Fibroblast of the conjunctiva (primary cell): ENCODE measurements around the gene ZNF714.
A peak's percentile ranks its signal among the peaks of the same experiment; 100 is the strongest.
"Not testable (repeated sequence)": the region's sequence is repeated elsewhere in the genome, so short reads cannot be mapped to it uniquely, and the experiment has no call there.

Experiments used
- DNase-seq: peaks from one replicate; pipeline ENCODE4 v3.0.0-alpha.2; 2010; ENCODE audit warnings: low read depth

Gene ZNF714

DNA sequence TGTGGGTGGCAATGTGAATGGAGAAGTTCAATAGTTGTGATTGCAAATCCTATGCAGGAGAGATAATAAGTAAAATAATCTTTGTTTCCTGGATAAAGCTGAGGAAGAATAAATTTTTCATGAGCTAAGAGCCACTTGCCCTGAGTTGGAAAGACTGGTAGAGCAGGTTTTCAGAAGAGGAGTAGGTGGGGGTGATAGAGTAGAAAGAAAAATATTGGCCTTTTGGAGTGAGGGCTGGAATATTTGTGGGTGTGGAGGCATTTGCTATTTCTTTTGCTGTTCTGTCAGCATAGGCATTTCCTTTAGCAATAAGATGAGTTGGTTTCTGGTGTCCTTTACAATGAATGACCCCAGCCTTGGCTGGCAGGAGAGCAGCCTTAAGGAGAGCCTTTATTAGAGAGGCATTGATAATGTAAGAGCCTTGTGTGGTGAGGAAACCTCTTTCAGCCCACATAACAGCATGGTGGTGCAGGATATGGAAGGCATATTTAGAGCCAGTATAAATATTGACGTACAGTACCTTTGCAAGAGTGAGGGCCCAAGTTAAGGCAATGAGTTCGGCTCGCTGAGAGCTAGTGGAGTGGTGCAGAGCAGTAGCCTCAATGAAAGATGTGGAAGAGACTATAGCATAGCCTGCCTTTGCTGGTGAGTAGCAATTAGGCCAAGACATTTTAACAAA is 48.2 kb downstream of the ZNF714 start:
- no peak for DNase-seq

DNA sequence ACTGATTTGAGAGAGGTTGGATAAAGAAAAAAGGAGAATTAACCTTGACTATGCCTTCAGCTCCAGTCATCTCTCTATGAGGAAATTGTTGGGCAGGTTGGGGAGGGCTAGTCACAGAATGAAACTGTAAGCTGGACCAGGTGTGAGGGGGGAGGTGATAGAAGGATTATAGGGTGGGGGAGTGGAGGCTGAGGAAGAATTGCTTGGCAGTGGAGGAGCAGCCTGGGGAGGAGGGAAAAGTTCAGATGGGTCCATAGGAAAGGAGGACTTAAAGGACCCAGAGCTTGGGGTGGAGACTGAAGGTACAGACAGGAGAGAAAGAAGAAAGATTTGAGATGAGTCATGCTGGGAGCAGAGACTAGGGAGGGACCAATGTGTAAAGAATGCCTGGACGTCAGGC is 51.6 kb downstream of the ZNF714 start:
- DNase-seq = no peak

DNA sequence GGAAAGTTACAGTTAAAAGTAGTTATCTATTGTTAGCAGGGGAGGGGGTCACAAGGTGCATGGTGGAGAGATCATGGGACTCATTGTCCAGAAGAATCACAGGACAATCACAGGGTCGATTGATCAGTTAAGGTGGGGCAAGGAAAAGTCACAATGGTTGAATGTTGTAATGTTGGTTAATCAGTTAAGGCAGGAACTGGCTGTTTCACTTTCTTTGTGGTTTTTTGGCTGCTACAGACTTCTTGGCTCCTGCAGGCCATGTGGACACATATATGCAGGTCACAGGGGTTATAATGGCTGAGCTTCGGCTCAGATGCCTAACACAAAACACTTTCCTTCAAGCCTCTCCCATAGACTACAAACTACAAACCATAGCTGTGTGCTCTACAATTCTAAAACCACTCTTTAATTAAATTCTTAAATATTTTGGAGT is 52.9 kb downstream of the ZNF714 start:
- DNase-seq = no peak

DNA sequence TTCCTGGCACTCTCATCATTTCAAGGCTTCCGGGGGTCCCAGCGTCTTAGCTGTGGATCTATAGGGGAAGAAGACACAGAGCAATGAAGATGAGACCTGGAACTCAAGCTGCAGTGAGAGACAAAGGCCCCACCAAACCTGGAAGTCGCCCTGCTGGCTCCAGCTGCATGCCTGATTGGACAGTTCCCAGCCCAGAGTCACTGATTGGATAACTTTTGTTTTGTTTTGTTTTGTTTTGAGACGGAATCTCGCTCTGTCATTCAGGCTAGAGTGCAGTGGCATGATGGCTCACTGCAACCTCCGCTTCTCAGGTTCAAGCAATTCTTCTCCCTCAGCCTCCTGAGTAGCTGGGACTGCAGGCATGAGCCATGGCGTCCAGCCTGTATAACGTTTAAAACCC is 53.4 kb downstream of the ZNF714 start:
- DNase-seq = no peak

DNA sequence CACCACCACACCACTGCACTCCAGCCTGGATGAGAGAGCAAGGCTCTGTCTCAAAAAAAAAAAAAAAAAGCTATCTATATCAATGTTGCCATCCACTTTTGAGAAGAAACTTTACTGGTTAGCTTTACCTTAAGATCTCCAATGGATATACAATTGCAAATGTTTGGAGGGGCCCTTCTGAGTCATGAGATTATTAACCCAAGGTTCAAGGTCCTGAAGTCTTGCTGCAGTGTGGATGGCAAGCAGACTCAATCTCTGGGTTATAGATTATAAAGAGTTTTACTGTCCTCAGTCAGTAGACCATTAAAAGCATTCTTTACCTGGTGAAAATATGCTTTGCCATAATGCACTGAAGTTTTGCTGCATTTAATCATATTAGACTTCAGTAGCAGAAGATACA is 56.1 kb downstream of the ZNF714 start:
- DNase-seq = no peak

DNA sequence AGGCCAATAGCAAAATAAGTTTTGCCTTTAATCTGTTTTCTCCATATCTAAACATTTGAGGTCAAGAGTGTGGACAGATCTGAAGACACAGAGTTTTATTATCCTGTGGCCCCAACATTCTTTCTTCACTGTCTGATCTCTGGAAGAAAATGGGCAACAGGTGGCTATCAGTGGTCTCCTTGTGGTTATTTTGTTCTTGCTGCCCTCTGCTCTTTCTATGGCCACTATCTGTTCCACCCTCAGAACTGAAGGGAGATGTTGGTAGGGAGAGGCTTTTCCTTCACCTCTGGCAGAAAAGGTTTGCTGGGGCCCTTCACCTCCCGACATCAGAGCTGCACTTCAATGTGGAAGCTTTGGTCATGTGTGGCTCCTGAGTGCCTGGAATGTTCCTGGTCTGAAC is 59.0 kb downstream of the ZNF714 start:
- not testable (repeated sequence) for DNase-seq

DNA sequence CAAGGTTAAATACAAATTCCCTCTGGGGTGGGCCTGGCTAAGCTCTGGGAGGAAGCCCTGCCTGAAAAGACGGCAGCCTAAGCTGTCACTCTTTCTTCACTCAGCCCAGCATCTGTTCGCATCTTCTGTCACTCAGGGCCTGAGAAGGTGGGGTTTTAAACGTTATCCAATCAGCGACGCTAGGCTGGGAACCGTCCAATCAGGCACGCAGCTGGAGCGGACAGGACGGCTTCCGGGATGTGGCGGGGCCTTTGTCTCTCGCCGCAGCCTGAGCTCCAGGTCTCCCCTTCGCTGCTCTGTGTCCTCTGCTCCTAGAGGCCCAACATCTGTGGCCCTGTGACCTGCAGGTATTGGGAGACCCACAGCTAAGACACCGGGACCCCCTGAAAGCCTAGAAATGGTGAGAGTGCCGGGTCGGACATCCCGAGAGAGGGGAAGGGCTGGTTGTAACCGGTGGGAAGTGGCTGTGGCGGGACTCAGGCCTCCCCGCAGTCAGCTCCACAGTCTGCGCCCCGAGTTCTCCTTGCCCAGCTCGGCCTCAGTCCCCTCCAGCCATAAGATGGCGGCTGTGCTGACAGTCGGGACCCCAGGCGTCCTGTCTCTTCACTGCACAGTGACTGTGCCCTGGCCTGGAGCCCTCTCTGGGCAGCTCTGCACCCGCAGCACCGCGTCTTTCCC is 59.9 kb downstream of the ZNF714 start, which contains the start of gene ZNF431:
Gene ZNF431, plus strand, starts transcription at position 254 of the 678 bp plus-strand sequence. Its CDS starts 144 bp downstream, at position 398.
- DNase-seq = peak; percentile 88

DNA sequence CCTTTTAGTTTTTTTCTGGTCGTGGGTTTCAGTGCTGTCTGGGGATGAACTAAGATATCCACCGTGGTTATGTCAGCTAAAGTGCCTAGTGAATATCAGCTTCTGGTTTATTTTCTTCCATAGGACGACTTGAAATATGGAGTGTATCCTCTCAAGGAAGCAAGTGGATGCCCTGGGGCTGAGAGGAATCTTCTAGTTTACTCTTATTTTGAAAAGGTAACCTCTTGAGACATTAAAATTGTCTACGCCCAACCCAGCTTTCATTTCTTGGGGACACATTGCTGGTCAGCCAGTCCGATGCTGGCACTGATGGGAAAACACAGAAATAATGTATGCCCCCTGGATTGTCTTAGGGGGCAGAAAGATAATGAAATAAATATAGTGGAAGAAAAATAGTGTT is 61.4 kb downstream of the ZNF714 start:
- DNase-seq = no peak

DNA sequence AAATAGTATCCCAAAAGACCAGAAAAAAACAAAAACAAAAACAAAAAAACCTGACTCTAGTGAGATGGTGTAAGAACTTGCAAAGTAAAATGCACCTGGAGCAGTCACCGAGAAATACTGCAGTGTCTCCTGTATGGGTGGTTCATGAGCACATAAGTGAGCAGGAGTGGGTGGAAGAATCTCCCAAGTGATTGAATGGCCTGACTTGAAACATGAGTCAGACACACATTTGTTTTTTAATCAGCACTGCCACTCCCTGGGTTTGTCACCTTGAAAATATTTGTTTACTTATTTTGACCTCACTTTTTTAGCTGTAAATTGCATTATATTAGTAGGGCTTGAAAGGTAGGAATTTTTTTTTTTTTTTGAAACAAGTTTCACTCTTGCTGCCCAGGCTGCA is 61.9 kb downstream of the ZNF714 start:
- DNase-seq = no peak

DNA sequence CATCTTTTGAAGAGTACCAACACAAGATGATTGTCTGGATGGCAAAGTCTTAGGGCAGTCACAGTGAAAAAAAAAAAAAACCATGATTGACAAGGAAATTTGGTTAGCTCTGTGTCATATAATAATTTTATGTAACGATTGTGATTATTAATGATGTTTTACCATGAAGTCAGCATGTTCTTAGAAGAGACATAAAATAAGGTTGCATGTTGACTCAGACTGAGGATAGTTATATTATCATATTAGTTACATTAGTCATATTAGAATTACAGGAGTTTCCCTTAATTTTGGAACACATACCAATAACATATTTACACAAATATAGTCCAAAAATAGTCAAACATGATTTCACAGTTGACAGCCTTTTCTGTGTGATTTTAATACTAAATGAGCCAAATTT is 65.5 kb downstream of the ZNF714 start:
- no peak for DNase-seq

DNA sequence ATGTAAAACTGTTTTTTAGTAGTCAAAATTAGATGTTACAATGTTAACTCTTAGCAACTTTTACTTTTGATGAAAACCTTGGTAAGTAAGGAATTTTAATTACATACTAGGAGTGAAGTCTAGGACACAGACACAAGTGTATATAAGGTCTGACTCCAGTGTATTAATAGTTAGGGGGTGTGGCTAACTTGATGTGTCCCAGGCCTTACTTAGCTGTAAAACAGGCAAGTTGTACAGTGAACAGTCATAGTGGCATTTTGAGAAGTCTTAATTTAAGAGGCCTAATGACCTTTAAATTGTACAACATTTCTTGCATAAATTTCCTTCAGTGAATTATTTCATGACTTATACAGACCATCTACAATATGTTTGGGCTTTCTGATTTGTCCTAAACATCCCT is 66.7 kb downstream of the ZNF714 start:
- DNase-seq = no peak

DNA sequence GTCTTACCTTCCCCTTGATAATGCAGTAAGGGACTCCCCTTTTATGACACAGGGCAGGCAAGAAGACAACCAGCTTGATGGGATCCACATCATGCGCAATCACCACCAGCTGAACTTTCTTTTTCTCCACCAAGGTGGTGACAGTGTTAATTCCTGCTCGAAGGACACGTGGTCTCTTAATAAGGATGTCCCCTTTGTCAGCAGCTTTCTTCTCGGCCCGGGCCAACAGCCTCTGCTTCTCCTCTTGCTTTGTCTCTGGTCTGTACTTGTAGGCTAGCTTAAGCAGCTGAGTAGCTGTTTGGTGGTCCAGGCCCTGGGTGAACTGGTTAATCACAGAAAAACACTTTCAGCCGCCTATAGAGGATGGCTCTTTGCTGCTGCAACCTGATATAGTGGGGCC is 67.9 kb downstream of the ZNF714 start:
- no peak for DNase-seq

DNA sequence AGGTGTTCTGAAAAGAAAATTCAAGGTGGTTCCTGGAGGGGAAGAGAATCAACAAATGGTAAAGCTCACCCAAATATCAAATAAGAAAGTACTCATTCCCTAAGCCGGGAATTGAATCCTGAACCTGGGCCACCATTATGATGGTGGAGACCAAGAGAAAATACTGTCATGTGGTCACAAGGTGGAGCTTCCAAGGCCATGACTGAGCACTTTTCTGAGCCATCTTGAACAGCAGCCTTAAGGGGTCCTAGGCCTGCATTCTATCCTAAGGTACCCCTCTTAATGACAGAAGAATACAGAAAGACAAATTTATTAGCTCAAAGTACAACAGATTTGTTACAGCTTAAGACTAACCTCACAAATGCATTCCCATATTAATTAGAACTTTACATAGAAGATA is 69.5 kb downstream of the ZNF714 start:
- DNase-seq = no peak

DNA sequence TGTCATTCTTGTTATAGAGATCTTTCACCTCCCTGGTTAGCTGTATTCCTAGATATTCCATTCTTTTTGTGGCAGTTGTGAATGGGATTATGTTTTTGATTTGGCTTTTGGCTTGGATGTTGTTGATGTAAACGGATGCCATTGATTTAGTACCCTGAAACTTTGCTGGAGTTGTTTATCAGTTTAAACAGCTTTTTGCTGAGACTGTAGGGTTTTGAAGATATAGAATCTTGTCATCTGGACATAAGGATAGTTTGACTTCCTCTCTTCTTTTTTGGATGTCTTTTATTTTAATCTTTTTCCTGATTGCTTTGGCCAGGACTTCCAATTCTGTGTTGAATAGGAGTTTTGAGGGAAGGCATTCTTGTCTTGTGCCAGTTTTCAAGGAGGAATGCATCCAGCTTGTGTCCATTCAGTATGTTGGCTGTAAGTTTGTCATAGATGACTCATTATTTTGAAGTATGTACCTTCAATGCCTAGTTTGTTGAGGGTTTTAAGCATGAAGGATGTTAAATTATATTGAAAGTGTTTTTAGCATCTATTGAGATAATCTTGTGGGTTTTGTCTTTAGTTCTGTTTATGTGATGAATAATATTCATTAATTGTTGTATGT is 76.6 kb downstream of the ZNF714 start:
- peak; percentile 2 for DNase-seq

DNA sequence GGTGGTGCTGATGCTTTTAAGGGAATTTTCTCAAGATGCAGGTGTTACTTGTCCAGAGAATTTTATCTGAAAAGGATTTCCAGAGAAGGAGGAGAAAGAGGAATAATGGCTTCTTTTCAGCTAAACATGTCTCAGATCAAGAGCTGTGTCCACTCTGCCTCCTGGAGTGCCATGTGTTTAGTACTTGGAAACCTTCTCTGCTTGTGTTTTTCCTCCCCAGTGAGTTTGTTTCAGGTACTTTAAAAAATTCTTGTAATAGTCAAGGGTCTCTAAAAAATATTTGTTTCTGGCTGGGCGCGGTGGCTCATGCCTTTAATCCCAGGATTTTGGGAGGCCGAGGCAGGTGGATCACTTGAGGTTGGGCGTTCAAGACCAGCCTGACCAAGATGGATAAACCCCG is 82.5 kb downstream of the ZNF714 start:
- no peak for DNase-seq

DNA sequence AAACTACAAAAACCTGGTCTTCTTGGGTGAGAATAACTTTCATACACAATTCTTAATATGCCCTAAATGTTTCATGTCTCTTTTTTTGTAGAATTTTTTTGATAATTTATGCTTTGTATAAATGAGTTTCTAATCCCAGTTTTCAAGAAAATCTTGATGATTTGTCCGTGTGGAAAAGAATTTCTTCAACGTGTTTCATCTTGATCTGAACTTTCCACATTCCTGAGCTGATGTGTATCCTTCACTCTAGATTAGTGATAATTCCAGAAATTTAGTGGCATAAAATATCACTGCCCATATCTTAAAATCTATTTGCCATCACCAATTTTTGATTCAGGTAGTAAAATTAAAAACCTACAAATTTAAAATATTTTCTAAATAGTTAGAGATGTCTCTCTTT is 84.4 kb downstream of the ZNF714 start:
- no peak for DNase-seq
